Measurements from ENCODE around the gene SMCO4. TPM values are rescaled to one million over a fixed set of nuclear protein-coding genes. Genes with fewer than 3 reads are reported as not detected.

SMCO4 gene
- total and polyA plus RNA-seq, 2 donors = 32.2 to 41.3 TPM

DNA sequence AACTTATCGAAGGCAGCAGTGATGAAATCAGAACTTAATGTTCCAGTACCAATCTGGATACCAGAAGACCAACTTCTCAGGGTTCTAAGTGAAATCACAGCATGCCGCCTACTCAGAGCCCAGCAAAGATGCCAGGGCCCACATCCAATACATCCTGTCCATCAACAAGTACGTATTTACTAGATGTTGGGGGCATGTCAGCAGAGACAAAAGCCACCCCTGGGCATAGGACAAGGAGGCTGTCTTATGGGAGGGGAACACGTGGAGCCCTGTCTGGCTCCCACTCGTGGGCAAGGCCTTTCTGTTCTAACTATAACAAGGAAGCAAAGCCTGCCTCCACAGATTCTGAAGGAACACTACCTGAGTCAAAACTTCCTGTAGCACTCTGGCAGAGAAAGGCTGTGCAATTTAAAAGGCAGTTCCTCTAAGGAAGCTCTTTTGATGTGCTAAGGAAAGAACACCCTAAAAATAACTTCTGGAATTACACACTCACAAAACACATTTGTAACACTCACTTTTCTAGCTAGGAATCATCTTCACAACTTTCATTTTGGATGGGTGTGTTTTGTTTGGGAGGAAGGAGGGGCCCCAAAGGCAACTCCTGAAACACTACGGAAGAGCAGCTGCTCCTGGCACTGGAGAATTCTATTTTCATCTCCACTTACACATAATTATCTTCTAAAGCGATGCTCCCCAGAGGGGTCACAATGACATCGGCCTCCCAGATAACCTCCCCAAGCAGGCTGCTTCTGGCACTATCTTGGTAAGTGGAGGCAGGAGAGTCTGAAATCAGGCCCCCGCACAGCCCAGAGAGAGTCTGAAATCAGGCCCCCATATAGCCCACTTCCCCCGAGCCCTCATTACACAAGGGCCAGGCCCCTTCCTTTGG is 14.2 kb downstream of the SMCO4 start:
- DNase-seq (ENCODE audit: low read depth in 6 of 9, low spot score in 9 of 9) = no peak
- Histone ChIP-seq H3K4me3 (ENCODE audit: low read length in 2 of 2) (no peak overlapping the region), H3K27ac (ENCODE audit: low read depth in 1 of 2, low read length in 1 of 2) (peak overlapping the region; percentile 44 to 47)

GRCh38 chr11:93528252-93528651 is 14.9 kb downstream of the SMCO4 start:
- Histone ChIP-seq H3K9me3 (ENCODE audit: control insufficient read depth in 2 of 2, insufficient read depth in 1 of 2, low read length in 1 of 2) (no peaks in the 10 kb centered on the region), H3K4me3 (ENCODE audit: low read length in 2 of 2) (no peak overlapping the region), H3K27me3 (ENCODE audit: control insufficient read depth in 2 of 2, insufficient read depth in 1 of 2, low read length in 1 of 2) (no peaks in the 10 kb centered on the region), H3K4me1 (ENCODE audit: control insufficient read depth in 2 of 2, insufficient read depth in 2 of 2, low read length in 2 of 2) (peaks cover 26 to 96% of the 10 kb centered on the region in 2 donors), H3K27ac (ENCODE audit: low read depth in 1 of 2, low read length in 1 of 2) (peak overlapping the region in 1 of 2 donors; percentile 42), H3K36me3 (ENCODE audit: control insufficient read depth in 2 of 2, insufficient read depth in 2 of 2, low read length in 1 of 2) (no peaks in the 10 kb centered on the region)
- no peak for DNase-seq (ENCODE audit: low read depth in 6 of 9, low spot score in 9 of 9)
- 93% methylated on average over 4 of the region's 4 CpGs for WGBS

More for the DNA sequence above, 14.2 kb downstream of the SMCO4 start:
- Histone ChIP-seq H3K4me1 (ENCODE audit: control insufficient read depth in 2 of 2, insufficient read depth in 2 of 2, low read length in 2 of 2) (peaks cover 26 to 90% of the 10 kb centered on the region in 2 donors), H3K36me3 (ENCODE audit: control insufficient read depth in 2 of 2, insufficient read depth in 2 of 2, low read length in 1 of 2) (no peaks in the 10 kb centered on the region), H3K9me3 (ENCODE audit: control insufficient read depth in 2 of 2, insufficient read depth in 1 of 2, low read length in 1 of 2) (no peaks in the 10 kb centered on the region), H3K27me3 (ENCODE audit: control insufficient read depth in 2 of 2, insufficient read depth in 1 of 2, low read length in 1 of 2) (no peaks in the 10 kb centered on the region)
- 75% methylated on average over 10 of the region's 10 CpGs for WGBS

- Histone ChIP-seq H3K36me3 (ENCODE audit: control insufficient read depth in 2 of 2, insufficient read depth in 2 of 2, low read length in 1 of 2) (no peaks in the 10 kb centered on the region), H3K4me3 (ENCODE audit: low read length in 2 of 2) (no peak overlapping the region), H3K27ac (ENCODE audit: low read depth in 1 of 2, low read length in 1 of 2) (peak overlapping the region; percentile 20 to 60), H3K9me3 (ENCODE audit: control insufficient read depth in 2 of 2, insufficient read depth in 1 of 2, low read length in 1 of 2) (no peaks in the 10 kb centered on the region), H3K4me1 (ENCODE audit: control insufficient read depth in 2 of 2, insufficient read depth in 2 of 2, low read length in 2 of 2) (peaks cover 26 to 96% of the 10 kb centered on the region in 2 donors), H3K27me3 (ENCODE audit: control insufficient read depth in 2 of 2, insufficient read depth in 1 of 2, low read length in 1 of 2) (no peaks in the 10 kb centered on the region)
- peak in 1 of 9 donors; percentile 58 for DNase-seq (ENCODE audit: low read depth in 6 of 9, low spot score in 9 of 9)
- WGBS = 64% methylated on average over 8 of the region's 8 CpGs
These were observed 16.3 kb downstream of the SMCO4 start for GRCh38 chr11:93526641-93527583.

- no peak overlapping the region for H3K4me3 ChIP-seq (ENCODE audit: low read length in 2 of 2)
- H3K27me3 ChIP-seq (ENCODE audit: control insufficient read depth in 2 of 2, insufficient read depth in 1 of 2, low read length in 1 of 2) = no peaks in the 10 kb centered on the region
- no peak overlapping the region for H3K27ac ChIP-seq (ENCODE audit: low read depth in 1 of 2, low read length in 1 of 2)
- WGBS = 75% methylated on average over 3 of the region's 3 CpGs
- no peaks in the 10 kb centered on the region for H3K36me3 ChIP-seq (ENCODE audit: control insufficient read depth in 2 of 2, insufficient read depth in 2 of 2, low read length in 1 of 2)
- no peaks in the 10 kb centered on the region for H3K9me3 ChIP-seq (ENCODE audit: control insufficient read depth in 2 of 2, insufficient read depth in 1 of 2, low read length in 1 of 2)
- H3K4me1 ChIP-seq (ENCODE audit: control insufficient read depth in 2 of 2, insufficient read depth in 2 of 2, low read length in 2 of 2) = peaks cover 28 to 96% of the 10 kb centered on the region in 2 donors
- no peak for DNase-seq (ENCODE audit: low read depth in 6 of 9, low spot score in 9 of 9)
These were observed 16.9 kb downstream of the SMCO4 start for GRCh38 chr11:93526346-93526633.

GRCh38 chr11:93525601-93526345 is 17.4 kb downstream of the SMCO4 start:
- Histone ChIP-seq H3K36me3 (ENCODE audit: control insufficient read depth in 2 of 2, insufficient read depth in 2 of 2, low read length in 1 of 2) (no peaks in the 10 kb centered on the region), H3K27me3 (ENCODE audit: control insufficient read depth in 2 of 2, insufficient read depth in 1 of 2, low read length in 1 of 2) (no peaks in the 10 kb centered on the region), H3K4me1 (ENCODE audit: control insufficient read depth in 2 of 2, insufficient read depth in 2 of 2, low read length in 2 of 2) (peaks cover 30 to 95% of the 10 kb centered on the region in 2 donors), H3K4me3 (ENCODE audit: low read length in 2 of 2) (no peak overlapping the region), H3K27ac (ENCODE audit: low read depth in 1 of 2, low read length in 1 of 2) (peak overlapping the region; percentile 32 to 69), H3K9me3 (ENCODE audit: control insufficient read depth in 2 of 2, insufficient read depth in 1 of 2, low read length in 1 of 2) (no peaks in the 10 kb centered on the region)
- WGBS = 71% methylated on average over 7 of the region's 7 CpGs
- DNase-seq (ENCODE audit: low read depth in 6 of 9, low spot score in 9 of 9) = peak in 1 of 9 donors; percentile 56

GRCh38 chr11:93524858-93525257 is 18.3 kb downstream of the SMCO4 start:
- Histone ChIP-seq H3K4me1 (ENCODE audit: control insufficient read depth in 2 of 2, insufficient read depth in 2 of 2, low read length in 2 of 2) (peaks cover 33 to 95% of the 10 kb centered on the region in 2 donors), H3K36me3 (ENCODE audit: control insufficient read depth in 2 of 2, insufficient read depth in 2 of 2, low read length in 1 of 2) (no peaks in the 10 kb centered on the region), H3K4me3 (ENCODE audit: low read length in 2 of 2) (no peak overlapping the region), H3K27ac (ENCODE audit: low read depth in 1 of 2, low read length in 1 of 2) (peak overlapping the region; percentile 18 to 28), H3K27me3 (ENCODE audit: control insufficient read depth in 2 of 2, insufficient read depth in 1 of 2, low read length in 1 of 2) (no peaks in the 10 kb centered on the region), H3K9me3 (ENCODE audit: control insufficient read depth in 2 of 2, insufficient read depth in 1 of 2, low read length in 1 of 2) (no peaks in the 10 kb centered on the region)
- 89% methylated on average over 2 of the region's 2 CpGs for WGBS
- no peak for DNase-seq (ENCODE audit: low read depth in 6 of 9, low spot score in 9 of 9)

DNA sequence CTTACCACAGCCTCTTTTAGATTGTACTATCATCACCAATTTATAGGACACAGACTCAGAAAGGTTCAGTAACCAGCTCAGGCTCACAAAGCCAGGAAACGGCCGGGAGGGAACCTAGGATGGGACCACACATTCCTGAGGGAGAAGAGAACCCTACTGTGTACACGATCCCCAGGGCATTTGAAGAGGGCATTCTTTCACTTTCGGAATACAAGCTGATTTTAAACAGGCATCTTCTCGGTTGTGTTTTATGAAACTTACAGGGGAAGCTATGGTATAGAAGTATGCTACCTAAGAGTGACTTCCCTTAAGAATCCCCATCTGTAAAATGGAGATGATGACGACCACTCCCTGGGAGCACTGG is 19.0 kb downstream of the SMCO4 start:
- peaks cover 36 to 95% of the 10 kb centered on the region in 2 donors for H3K4me1 ChIP-seq (ENCODE audit: control insufficient read depth in 2 of 2, insufficient read depth in 2 of 2, low read length in 2 of 2)
- no peak overlapping the region for H3K4me3 ChIP-seq (ENCODE audit: low read length in 2 of 2)
- H3K27ac ChIP-seq (ENCODE audit: low read depth in 1 of 2, low read length in 1 of 2) = peak overlapping the region; percentile 15 to 38
- H3K27me3 ChIP-seq (ENCODE audit: control insufficient read depth in 2 of 2, insufficient read depth in 1 of 2, low read length in 1 of 2) = no peaks in the 10 kb centered on the region
- 78% methylated on average over 6 of the region's 6 CpGs for WGBS
- no peaks in the 10 kb centered on the region for H3K9me3 ChIP-seq (ENCODE audit: control insufficient read depth in 2 of 2, insufficient read depth in 1 of 2, low read length in 1 of 2)
- H3K36me3 ChIP-seq (ENCODE audit: control insufficient read depth in 2 of 2, insufficient read depth in 2 of 2, low read length in 1 of 2) = no peaks in the 10 kb centered on the region
- DNase-seq (ENCODE audit: low read depth in 6 of 9, low spot score in 9 of 9) = no peak

GRCh38 chr11:93520726-93521509 is 22.3 kb downstream of the SMCO4 start:
- Histone ChIP-seq H3K4me1 (ENCODE audit: control insufficient read depth in 2 of 2, insufficient read depth in 2 of 2, low read length in 2 of 2) (peaks cover 40 to 72% of the 10 kb centered on the region in 2 donors), H3K36me3 (ENCODE audit: control insufficient read depth in 2 of 2, insufficient read depth in 2 of 2, low read length in 1 of 2) (no peaks in the 10 kb centered on the region), H3K27ac (ENCODE audit: low read depth in 1 of 2, low read length in 1 of 2) (peak overlapping the region in 1 of 2 donors; percentile 70), H3K4me3 (ENCODE audit: low read length in 2 of 2) (no peak overlapping the region), H3K9me3 (ENCODE audit: control insufficient read depth in 2 of 2, insufficient read depth in 1 of 2, low read length in 1 of 2) (no peaks in the 10 kb centered on the region), H3K27me3 (ENCODE audit: control insufficient read depth in 2 of 2, insufficient read depth in 1 of 2, low read length in 1 of 2) (no peaks in the 10 kb centered on the region)
- DNase-seq (ENCODE audit: low read depth in 6 of 9, low spot score in 9 of 9) = peak in 1 of 9 donors; percentile 65
- 53% methylated on average over 5 of the region's 5 CpGs for WGBS
